ENCODE data around the gene FOXK2.

Gene FOXK2

DNA sequence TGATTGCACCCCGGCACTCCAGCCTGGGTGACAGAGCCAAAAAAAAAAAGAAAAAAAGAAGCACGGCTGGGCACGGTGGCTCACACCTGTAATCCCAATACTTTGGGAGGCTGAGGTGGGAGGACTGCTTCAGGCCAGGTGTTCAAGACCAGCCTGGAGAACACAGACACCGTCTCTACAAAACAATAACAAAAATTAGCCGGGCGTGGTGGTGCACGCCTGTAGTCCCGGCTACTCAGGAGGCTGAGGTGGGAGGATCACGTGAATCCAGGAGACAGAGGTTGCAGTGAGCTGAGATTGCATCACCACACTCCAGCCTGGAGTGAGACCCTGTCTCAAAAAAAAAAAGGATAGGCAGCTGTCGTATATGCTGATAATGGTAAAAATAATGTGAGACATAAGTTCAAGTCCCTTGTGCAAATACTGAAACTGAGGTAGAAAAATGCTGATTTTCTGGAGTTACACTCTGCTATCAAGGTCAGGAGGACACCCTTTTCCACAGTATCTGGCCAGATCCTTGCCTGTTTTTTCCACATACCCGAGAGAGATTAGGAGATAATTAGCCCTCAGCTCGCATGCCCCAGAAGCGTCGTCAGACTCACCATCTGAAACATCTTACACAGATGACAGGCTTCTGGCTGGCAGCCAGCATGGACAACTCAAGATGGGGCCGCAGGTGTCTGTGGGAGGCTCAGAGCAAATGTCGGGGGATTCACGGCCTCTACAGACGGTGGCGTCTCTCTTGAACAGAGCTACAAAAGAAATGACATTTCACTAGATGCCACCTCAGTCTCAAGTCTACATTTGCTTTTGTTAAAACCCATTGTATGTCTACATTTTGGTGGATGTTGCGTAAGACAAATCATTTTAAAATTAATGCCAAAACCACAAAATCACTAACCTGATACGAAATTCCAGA is 91.9 kb downstream of the FOXK2 start:
- DNase-seq: no peak

DNA sequence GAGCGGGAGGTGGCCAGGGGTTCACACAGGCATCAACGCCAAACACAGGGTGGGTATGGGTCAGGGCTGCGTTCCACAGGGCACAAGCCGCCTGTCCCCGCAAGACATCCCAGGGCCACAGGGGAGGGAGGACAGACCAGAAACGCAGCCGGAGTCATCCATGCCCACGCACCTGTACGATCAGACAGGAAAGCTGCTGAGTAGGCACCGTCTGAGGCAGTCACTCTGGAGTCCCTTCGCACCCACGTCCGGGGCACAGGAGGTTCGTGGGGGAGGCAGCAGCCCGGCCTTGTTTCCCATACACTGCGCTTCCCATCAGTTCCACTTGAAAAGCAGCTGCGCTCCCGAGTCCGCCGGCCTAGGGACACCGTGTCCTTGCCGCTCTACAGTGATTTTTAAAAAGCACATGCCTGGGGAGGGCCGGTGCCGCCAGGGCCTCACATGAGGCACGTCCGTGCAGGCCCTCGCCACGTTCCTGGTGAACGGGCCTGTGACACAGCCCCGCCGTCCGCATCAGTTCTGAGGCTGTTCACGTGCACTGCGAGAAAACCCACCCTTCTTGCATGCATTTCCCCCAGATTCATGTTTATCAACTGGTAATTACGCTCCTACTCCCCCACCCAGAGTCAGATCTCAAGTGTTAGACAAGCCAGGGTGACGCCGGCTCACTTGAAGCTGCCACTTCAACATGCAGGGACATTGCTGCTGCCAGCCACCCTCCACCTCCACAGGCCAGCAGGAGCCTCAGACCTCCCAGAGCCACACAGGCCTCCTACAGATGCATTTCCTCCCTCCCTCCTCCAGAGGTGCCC is 94.0 kb downstream of the FOXK2 start:
- no peak for DNase-seq

DNA sequence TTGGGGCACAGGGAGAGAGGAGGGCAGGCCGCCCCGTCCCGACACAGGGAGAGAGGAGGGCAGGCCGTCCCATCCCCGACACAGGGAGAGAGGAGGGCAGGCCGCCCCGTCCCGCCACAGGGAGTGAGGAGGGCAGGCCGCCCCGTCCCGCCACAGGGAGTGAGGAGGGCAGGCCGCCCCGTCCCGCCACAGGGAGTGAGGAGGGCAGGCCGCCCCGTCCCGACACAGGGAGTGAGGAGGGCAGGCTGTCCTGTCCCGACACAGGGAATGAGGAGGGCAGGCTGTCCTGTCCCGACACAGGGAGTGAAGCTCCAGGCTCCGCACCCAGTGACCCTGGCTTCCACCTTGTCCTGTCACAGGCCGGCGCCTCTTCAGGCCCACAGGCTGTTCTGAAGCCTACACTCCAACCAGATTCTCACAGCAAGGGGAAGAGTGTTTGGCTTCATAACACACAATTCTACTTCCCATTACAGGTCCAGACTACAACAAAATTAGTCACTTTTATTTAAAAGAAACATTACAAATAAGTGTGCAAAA is 94.6 kb downstream of the FOXK2 start:
- no peak for DNase-seq

DNA sequence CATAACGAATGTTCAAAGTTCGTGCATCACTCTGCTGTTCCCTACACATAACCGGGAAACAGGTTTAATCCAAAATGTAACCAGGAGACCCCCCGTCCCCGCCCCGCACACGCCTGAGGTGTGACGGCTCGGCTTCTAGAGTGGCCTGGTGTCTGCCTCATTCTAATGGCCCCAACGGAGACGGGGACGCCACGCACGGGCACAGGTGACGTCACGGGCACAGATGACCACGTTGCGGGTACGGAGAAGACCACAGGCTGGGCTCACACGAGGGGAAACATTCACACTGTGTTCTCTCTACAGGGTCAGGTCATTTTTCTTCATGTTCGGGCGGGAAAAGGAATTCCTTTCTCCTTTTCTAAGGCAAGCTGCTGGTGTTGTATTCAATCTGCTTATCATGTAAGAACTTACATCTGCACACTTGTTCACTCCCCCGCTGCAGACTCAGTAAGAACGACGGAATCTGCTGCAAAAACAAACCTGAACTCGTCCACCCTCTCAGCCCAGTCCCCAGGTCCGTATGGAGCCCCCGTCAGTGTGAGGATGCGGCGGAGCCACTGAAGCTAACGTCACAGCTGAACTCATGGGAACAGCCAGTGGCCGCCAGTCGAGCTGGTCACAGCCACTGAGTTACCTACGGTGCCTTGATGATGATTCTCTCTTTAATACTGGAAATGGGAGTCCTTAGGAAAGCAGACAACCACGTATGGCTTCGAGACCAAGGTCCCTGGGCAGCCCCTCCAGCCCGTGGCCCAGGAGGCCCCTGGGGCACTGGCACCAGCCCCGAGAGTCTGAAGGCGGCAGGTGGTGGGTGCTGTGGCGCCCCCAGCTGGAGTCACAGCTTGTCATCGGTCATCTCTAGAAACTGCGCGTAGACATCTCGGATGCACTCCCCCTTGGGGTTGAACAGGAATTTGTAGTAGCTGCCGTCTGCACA is 95.8 kb downstream of the FOXK2 start:
- no peak for DNase-seq

DNA sequence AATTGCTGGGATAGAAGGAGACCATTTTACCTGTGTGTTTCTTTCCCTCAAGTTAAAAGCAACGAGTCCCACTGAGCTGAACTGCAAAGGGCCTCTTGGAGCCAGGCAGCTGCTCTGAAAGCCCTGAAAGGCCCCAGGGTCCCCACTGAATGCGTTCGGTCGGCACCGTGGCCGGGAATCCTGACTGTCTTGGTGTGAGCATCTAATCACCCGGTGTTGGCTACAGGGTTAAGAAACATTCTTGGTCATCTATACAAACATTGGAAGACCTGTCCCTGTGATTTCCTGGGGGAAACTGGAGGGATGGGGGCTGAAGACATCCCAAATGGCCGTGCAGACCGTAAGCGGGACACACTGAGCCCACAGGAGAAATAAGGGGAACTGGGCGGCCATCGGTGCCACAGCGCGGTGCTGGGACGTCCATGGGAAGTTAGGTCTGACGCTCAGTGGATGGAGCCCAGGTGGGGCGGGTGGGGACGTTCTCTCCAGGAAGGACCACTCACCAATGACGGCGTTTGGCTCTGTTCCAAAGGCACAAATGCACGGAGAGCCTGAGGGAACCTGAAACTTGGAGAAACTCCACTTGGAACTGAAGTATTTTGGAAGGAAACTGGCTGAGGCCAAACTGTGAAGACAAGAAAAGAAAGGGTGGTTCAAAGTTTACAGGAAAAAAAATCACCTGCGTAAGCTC is 96.6 kb downstream of the FOXK2 start:
- no peak for DNase-seq

DNA sequence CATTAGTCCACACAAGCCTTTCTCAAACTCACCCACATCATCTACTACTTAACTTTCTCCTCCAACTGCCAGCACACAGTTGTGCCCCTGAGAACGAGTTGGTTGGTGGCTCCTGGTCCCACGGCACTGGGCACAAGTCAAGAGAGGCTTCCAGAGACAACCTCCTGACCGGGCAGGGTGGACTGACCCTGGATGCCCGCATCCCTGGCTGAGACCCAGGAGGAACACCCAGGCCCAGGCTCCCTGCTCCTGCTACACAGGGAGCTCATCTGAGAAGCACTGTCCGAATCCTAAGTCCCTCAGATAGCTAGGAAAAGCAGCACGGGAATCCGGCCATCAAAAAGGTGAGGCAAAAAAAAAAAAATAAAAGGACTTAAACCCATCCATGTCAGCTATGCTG is 99.7 kb downstream of the FOXK2 start:
- no peak for DNase-seq

DNA sequence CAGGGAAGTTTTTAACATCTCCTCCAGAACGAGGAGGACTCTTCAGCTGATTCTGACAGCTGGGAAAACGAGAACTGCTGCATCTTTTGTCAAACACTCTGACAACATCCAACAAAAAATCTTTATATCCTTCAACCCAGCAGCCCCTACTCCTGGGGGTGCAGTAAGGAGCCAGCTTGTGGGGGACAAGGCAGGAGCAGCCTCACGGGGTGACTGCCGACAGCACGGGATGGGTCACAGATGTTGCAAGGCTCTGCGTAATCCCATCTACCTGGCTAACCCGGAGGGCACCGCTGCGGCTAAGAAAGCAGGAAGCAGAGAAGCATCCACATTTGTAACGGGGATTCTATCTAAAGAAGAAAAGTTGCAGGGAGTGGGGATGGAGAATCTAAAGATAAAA is 100.1 kb downstream of the FOXK2 start:
- DNase-seq: no peak

DNA sequence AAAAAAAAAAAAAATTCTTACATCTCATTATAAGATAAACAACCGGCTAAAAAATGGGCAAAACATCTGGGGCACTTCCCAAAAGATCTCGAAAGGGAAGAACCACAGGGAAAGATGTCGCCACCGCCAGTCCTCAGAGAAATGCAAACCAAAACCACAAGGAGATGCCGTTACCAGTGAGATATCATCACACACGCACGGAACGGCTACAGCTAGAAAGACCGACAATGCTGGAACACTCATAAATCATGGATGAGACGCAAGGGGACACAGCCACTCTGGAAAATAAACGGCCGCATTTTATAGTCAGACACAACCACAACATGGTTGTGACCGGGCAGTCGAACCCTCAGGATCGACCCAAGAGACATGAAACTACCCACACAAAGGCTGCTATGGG is 104.2 kb downstream of the FOXK2 start:
- no peak for DNase-seq

DNA sequence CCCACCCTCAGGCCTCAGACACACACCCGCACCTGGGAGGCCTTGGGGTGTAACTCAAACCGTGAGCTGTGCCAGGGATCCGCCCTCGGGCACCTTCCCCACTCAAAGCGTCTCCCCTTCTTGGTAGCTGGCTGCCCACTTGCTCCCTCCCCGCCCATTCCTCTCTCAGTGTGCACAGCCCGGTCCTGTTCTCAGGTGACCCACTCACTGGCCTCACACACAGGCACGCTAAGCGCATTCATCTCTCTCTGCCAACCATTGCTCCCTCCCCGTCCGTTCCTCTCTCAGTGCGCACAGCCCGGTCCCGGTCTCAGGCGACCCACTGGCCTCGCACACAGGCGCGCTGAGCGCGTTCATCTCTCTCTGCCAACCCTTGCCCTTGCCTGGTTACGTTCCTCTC is 107.9 kb downstream of the FOXK2 start:
- DNase-seq: no peak

DNA sequence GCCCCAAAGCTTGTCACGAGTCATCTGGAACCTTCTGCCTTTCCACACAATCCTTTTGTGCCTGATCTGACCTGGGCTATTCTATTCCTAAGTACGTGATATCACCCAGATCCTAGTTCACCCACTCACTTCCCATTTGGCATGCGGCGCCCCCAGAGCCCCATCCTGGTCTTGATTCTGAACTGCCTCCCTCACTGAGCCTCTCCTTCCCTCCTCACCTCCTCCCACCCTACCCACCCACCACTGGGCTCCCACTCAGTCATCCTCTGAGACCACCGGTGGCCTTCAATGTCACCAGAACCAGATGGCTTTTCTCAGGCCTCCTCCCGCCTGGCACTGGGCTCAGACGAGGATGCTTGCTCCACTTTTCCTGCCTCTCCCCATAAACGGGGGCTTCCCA is 110.2 kb downstream of the FOXK2 start:
- no peak for DNase-seq

DNA sequence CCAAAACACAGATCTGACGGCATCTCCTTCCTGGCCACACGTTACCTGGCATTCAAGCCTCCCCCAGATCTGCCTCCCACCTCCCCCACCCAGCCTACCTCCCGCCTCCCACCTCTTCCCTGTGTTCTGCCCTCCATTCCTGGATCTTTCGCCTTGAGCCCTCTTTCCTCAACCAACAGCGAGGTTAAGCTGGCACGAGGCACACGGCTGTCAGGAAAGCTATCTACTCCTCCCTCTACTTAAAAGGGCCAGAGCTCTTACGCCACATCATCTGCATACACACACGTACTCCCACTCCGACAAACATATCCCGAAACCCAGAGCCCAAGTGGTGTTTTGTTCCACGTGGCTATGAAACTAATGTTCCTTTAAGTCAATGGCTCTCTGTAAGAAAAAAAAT is 110.7 kb downstream of the FOXK2 start:
- DNase-seq: no peak

DNA sequence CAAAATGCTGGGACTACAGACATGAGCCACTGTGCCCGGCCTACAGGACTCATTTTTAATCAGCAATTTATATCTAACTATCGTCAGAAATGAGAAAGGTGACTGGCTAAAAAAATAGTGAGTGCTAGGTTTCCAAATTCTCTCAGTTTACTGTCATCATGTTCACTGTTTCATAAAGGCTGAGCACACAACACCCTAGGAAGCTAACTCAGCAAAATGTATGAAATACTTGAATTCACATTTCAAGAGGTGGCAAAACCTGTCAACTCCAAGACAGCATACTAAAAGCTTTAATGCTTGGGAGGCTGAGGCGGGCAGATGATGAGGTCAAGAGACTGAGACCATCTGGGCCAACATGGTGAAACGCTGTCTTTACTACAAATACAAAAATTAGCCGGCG is 112.0 kb downstream of the FOXK2 start:
- DNase-seq: no peak

DNA sequence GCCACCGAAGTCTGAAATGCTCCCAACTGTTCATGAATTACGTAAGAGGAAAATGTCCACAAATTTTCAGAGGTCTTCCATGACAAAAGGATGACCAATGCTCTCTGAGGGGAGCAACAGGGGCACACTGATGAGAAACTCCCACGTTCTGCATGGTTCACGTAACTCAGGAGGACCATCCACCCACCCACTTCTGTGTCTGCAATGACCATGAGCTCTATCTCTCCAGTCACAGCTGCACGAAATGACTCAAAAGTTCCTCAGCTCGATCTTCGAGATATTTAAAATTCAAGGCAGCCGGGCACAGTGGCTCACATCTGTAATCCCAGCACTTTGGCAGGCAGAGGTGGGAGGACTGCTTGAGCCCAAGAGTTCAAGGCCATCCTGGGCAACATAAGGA is 112.9 kb downstream of the FOXK2 start:
- DNase-seq: no peak

DNA sequence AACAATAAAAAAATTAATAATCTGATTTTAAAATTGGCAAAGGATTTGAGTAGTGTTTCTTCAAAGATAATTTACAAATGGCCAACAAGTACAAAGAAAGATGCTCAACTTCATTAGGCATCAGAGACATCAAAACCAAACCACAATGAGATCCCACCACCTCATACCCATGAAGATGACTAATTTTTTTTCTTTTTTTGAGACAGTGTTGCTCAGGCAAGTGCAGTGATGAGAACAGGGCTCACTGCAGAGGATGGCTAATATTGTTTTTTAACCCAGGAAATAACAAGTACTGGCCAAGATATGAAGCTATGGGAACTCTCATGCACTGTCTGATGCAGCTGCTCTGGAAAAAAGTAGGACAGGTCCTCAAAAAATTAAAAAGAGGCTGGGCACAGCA is 113.8 kb downstream of the FOXK2 start:
- DNase-seq: no peak

DNA sequence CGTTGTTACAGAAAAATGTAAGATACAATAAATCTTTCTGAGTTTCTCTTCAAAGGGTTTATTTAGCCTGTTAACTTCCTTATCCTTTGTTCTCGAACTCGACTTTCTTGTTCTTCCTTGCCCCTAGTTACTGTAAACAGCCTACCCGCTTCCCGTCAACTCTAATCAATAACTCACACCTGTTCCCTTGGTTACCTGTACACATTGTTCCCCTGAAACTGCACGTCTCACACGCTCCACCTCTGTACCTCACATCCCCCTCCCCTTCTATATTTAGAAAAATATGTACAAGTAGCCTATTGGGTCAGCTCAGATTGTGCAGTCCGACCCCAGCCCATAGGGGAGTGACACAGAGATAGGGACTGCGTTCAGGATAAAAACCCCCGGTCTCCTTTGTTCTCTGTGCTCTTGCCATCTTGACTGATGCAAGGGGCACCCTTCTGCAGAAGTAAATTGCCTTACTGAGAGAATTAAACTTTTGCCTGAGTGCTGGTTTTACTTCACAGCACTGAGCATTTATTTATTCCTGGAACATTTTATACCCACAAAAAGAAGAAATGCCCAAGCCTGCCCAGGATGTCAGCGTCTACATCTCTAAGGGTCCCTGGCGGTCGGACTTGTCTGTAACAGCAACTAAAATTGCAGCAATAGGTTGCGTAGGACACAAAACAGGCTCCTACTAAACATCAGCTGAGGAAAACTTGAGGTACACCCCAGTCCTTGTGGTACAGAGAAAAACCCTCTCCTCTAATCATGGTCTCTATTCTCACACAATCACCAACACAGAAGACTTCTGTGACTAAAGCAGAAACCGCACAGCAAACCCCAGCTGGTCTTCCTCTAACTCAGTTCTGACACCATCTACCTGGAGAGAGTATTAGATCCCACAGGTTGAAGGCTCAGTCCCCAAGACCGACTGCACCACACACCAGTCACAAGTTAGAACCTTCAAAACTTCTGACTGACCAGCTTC is 117.4 kb downstream of the FOXK2 start:
- DNase-seq: no peak

DNA sequence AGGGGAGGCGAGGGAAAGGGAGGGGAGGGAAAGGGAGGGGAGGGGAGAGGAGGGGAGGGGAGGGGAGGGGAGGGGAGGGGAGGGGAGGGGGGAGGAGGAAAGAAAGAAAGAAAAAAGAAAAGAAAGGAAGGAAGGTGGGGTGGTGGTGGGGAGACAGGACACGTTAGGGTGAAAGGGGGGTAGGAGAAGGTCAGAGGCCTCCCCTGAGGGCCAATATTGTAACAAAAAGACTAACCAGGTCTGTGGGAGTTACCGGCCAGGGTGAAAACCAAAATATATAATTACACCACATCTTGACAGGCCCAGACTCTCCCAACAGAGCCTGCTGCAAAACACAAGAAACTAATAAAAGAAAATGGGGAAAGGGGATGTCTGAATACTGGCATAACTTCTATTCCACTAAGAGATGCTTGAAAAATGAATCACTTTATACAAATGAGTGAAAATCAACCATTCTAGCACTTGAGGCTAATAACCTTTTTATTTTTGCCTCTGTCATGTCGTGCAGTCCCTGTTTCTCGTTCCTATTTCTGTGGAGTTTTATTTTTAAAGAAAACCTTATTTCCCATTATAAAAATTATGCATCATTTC is 118.7 kb downstream of the FOXK2 start:
- DNase-seq: no peak

DNA sequence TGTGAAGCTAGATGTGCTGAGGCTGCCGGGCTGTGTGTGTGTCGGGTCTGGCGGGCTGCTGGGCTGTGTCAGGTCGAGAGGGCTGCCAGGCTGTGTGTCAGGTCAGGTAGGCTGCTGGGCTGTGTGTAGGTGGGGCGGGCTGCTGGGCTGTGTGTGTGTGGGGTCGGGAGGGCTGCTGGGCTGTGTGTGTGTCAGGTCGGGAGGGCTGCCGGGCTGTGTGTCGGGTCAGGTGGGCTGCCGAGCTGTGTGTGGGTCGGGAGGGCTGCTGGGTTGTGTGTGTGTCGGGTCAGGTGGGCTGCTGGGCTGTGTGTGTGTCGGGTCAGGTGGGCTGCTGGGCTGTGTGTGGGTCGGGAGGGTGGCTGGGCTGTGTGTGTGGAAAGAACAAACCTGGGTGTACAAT is 120.1 kb downstream of the FOXK2 start:
- DNase-seq: no peak

DNA sequence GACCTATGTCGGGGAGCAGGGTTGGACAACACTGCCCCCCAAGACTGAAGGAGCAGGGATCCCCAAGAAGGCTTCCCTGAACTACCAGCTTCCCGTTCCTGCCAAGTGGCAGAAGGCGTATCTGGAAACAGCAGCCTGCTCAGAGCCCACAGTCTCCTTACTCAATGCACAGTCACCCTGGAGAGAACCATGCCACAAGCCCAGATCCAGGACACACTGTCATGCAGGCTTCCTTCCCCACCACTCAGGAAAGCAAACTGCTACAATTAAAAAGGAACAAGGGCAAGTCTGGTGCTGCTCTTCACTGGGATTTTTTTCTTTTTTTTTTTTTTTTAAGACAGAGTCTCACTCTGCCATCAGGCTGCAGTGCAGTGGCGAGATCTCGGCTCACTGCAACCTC is 120.5 kb downstream of the FOXK2 start:
- DNase-seq: no peak

DNA sequence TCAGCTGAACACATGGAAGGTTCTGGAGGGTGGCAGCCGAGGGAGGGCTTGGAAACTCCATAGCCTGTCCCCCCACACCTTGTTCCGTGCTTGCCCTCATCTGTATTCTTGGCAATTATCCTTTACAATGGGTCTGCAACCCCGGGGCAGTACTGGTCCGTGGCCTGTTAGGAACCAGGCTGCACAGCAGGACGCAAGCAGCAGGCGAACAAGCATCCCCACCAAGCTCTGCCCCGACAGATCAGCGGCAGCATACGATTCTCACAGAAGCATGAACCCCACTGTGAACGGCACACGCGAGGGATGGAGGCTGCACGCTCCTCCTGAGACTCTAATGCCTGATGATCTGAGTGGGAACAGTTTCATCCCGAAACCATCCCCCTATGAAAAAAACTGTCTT is 122.5 kb downstream of the FOXK2 start:
- no peak for DNase-seq

DNA sequence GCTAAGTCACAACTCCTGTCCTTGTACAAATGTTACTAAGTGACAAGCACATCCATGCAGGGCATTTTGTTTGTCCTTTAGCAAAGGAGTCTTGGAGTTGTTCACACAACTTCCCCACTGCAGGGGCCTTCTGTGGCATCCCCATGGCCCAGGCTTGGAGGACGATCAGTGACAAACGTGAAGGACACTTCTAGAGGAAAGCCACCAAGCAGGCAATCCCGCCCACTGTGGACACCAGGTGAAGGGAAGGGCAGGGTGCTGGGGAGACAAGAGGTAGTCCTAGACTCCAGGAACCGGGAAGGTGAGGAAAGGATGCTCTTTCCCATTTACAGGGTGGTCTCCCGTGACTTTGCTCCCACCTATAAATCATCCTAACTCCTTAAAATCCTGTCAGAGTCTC is 124.6 kb downstream of the FOXK2 start:
- no peak for DNase-seq

DNA sequence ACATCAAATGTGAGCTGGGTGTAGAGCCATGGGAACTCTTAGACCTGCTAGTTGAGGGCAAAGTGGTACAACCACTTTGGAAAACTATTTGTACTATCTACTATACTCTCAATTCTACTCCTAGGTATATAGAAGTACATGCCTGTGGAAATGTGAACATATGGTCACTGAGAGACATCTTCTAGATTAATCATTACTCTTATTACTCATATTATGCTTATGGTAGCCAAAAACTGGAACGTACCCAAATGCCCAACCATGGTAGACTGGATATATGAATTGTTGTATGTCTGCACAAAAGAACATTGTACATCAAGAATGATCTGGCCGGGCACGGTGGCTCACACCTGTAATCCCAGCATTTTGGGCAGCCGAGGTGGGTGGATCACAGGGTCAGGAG is 126.0 kb downstream of the FOXK2 start:
- no peak for DNase-seq
